Activated T-cell treated with anti-CD3 and anti-CD28 coated beads, Interleukin-2, amount 50 U/mL, for 48 hours (primary cell): ENCODE data around the gene FEM1C.
"Not testable (repeated sequence)": the region's sequence is repeated elsewhere in the genome, so short reads cannot be mapped to it uniquely, and the experiment has no call there.

Experiments used
- DNase-seq, 2 experiments: peaks; one replicate each; pipeline ENCODE4 v3.0.0-alpha.2; 2020

FEM1C gene

DNA sequence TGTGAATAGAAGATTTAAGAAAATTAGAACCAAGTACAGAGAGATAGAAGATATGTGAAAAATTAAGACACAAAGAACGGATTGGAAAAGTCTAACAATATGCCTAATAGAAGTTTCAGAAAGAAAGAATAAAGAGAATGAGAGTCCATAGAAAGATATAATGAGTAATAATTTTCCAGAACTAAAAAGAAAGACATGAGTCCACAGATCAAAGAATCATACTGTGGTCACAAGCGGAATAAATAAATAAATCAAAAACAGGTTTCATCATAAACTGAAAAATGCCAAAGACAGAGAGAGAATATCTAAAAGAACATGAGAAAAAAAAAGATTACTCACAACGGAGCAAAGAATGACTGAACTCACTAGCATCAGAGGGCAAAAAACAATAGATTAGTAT is 32.9 kb downstream of the FEM1C start:
- no peak for DNase-seq

DNA sequence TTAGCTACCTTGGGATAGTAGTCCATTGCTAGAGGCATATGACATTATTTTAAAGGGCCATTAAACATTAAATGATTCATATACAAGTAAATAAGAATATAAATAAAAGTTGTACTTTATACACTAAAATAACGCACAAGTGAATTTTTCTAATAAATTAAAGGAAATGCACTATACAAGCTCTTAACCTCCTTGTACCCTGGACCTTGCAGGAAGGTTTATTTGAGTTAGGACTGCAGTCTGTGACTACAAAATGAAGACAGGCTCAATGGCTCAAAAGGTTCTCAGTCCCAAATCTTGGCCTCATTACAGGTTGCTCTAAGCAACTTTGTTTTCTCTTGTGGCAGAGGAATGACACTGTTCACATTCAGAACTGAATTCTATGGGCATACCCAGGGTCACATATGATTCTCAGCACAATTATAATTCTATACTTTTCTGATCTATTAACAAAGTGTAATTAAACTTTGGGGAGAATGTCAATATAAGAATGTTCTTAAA is 34.4 kb downstream of the FEM1C start:
- DNase-seq: no peak

- no peak for DNase-seq
These were observed 35.0 kb downstream of the FEM1C start for GRCh38 chr5:115509547-115509946.

- no peak for DNase-seq
These were observed 36.9 kb downstream of the FEM1C start for GRCh38 chr5:115507681-115508080.

DNA sequence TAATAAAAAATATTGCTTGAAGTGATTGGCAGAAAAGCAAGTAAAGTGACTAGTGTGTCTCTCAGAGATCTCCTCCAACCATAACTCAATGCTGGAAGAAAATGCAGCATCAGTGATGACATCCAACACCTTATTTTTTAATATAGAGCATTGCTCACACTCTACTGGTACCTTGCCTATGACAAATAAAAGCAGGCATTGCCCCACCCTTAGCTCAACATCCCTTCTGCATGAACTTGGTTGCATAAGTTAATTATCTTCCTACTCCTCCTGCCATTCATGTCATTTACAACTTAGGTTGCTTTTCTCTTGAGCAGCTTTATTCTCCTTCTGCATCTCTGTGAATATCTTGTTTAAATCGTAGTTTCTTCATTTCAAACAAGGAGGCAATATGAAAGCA is 41.2 kb downstream of the FEM1C start:
- no peak for DNase-seq

GRCh38 chr5:115501464-115502210 is 42.9 kb downstream of the FEM1C start:
- DNase-seq: no peak

DNA sequence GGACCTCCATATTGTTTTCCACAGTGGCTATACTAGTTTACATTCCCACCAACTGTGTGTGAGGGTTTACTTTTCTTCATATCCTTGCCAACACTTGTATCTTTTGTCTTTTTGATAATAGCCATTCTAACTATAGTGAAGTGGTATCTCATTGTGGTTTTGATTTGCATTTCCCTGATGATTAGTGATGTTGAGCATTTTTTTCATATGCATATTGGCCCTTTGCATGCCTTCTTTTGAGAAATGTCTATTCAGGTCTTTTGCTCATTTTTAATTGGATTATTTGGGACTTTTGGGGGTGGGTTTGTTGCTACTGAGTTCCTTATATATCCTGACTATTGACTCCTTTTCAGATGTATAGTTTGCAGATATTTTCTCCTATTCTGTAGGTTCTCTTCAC is 44.4 kb downstream of the FEM1C start:
- no peak for DNase-seq

DNA sequence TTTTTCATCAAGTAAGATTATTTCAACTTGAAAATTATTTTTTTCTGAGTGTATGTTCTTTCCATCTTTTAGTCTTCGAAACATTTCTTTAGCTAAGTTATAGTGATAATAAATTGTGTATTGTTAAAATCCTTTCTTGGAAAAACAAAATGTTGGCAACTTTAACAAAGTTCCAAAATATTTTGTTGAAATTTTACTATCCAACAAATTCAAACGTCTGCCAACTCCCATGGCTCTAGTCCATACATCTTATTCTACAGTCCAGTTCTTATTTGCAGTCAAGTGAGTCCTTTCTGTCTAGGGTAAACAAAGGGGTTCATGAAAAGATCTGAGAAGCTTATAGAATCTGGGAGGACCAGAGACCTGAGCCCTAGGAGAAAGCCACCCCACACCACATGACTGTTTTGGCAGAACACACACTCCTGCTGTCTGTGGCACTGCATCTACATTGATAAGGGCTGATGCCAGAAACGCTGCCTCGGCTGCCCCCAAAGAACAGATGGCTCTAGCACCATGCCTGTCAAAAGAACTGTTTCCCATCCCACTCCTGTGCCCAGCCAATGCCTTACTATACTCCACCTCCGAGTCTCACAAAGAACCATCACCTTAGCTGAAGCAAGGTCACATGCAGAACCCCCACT is 47.5 kb downstream of the FEM1C start:
- DNase-seq: no peak

- no peak for DNase-seq
These were observed 49.8 kb downstream of the FEM1C start for GRCh38 chr5:115494570-115495289.

GRCh38 chr5:115490596-115490995 is 54.0 kb downstream of the FEM1C start:
- no peak for DNase-seq

DNA sequence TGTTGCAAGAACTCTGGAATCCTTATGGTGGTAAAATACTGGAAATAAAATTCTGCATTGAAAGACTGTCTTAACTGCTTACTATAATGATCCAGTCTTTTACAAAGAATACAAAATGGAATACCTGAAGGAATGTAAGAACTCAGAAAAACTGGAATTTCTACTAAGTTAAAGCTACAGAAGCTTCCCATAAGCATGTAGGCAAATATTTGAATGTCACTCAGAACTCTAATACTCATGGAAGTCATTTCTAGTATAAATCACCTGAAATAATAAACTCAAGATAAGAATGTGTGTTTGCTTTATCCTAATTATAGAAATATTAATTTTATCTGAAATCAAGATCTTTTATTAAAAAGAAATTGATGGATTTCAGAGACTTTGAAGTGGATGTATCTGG is 54.8 kb downstream of the FEM1C start:
- DNase-seq: no peak

DNA sequence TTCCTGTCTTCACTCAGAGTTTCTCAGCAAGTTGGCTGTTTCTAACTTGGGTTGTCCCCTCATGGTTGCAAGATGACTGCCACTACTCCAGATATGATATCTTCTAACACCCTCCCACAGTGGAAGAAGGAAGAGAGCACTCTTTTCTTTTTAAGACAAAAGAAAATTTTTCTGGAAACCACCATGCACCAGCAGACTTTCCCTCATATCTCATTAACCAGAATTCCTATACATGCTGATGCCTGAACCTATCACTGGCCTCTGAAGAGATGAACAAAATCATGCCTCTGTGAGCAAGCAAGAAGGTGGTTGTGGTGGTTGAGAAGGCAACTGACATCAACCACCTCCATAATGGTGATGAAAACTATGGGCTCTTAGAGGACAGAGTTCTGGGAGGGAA is 56.8 kb downstream of the FEM1C start:
- peak in 1 of 2 experiments; percentile 28 for DNase-seq

DNA sequence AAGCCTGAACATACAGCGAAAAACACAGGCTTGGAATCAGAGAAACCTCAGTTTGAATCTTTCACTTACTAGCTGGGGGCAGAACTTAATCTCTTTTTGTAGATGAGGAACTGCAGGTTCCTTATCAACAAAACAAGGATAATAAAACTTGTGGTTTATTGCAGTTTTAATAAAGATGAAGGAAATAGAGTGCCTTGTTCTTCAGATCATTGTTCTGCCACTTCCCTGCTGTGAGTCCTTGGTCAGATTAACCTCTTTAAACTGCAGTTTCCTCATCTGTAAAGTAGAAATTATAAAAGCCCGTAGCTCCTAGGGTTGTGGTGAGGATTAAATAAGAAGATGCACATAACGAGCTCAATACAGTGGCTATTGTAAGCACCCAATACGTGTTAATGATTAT is 57.4 kb downstream of the FEM1C start:
- no peak for DNase-seq

DNA sequence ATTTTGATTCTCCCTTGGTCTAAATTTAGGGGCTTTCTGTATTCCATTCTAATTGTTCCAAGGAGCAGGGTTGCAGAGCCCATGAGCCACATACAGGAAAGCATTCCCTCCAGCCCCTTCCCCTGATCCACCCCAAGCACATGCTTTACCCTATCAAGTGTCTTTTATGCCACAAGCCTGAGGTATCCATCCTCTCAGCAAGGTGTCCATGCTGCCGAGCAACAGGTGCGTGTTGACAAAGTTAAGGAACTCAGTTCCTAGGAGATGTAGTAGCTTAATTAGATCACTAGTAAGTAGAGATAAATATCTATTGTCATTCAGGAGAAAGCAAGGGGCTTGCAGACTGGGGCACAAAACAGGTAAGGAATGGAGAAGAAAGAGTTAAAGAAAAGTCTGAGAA is 57.8 kb downstream of the FEM1C start:
- DNase-seq: no peak

DNA sequence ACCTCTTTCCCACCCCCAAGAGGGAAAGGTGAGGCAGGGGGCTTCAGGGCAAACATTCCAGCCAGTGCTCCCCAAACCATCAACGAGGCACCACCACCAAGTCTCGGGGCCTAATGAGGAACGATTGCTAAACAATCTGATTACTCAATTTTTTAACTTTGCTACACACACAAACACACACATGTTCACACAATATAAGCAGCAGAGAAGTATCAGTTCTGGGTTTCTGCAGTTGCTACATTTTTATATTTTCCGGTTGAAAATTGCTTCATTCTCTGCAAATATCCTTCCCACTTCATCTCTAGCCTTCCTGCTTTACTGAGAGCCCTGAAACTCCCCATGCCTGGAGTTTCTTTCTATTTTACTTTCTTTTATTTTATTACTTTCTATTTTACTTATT is 60.2 kb downstream of the FEM1C start:
- DNase-seq: no peak

- DNase-seq: no peak
These were observed 63.7 kb downstream of the FEM1C start for GRCh38 chr5:115480900-115481299.

DNA sequence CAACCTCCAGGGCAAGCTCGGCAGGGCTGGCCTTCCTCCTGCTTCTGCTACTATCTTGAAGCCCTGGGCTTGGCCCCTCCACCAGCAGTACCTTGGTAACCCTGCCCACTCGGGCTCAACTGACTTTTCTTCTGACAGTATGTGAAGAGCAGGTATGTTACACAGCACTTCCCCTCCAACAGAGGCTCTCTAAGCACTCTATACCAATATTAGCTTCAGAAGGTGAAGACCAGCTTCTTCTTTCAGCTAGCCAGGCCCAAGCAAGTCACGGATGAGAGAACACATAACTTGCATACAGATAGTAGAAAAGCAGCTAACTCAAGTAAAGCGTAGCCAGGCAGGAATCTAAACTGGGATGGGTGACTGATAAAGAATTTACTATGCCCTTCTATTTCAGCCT is 64.3 kb downstream of the FEM1C start:
- DNase-seq: no peak

DNA sequence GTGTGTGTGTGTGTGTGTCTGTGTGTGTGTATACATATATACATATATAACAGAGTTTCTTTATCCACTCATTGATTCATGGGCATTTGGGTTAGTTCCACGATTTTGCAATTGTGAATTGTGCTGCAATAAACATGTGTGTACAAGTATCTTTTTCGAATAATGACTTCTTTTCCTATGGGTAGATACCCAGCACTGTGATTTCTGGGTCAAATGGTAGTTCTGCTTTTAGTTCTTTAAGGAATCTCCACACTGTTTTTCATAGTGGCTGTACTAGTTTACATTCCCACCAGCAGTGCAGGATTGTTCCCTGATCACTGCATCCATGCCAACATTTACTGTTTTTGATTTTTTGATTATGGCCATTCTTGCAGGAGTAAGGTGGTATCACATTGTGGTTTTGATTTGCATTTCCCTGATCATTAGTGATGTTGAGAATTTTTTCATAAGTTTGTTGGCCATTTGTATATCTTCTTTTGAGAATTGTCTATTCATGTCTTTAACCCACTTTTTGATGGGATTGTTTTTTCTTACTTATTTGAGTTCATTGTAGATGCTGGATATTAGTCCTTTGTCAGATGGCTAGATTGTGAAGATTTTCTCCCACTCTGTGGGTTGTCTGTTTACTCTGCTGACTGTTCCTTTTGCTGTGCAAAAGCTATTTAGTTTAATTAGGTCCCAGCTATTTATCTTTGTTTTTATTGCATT is 65.3 kb downstream of the FEM1C start:
- not testable (repeated sequence) for DNase-seq

DNA sequence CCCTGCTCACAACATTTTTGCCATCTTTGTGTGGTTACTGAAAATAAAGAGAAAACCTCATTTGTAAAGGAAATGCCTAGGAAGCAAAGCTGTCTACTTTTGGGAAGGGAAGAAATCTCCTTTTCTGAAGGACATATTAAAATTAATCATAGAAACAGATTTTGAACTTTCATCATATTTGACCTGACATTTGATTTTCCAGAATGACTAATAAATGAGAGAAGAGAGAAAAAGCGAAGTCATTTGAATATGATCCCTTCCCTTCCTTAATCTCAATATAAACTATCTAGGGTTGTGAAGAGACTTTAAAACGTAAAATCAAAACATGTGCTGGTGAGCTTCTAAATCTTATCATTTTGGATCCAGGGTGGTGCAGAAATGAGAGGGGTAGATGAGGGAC is 66.3 kb downstream of the FEM1C start:
- no peak for DNase-seq

DNA sequence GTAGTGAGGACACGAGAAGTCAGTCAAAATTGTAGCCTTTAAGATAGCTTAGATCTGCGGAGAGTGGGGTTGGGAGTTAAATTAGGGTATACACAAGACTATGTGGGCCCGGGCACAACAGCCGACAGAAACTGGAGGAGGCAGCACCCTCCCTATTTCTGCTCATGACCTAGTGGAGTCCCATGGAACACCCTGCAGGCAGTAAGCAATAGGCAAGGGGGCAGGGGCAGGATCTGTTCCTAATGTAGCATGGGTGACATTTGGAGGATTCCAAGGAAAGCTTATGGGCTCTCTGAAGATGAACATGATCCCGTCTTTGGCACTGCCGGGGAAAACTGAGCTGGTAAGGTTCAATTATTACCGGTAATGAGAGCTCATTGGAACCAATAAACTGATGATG is 67.0 kb downstream of the FEM1C start:
- DNase-seq: no peak

DNA sequence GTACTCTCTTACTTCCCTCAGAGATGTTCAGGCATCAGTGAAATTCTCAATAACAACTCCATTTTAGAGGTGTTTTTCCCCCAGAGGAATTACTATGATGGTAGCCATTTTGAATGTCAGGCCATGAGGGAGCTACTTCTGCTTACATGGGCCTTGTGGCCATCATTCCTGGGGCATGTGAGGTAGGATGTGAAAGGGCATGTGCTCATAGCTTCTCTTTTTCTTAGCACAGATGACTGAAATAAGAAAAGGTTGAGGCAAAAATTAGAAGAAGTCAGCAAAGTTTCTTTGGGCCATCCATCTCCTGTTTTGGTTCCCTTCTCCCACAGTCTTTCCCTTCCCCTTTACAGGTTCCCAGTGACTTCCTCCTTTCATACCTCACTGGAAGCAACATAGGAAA is 68.8 kb downstream of the FEM1C start:
- no peak for DNase-seq

DNA sequence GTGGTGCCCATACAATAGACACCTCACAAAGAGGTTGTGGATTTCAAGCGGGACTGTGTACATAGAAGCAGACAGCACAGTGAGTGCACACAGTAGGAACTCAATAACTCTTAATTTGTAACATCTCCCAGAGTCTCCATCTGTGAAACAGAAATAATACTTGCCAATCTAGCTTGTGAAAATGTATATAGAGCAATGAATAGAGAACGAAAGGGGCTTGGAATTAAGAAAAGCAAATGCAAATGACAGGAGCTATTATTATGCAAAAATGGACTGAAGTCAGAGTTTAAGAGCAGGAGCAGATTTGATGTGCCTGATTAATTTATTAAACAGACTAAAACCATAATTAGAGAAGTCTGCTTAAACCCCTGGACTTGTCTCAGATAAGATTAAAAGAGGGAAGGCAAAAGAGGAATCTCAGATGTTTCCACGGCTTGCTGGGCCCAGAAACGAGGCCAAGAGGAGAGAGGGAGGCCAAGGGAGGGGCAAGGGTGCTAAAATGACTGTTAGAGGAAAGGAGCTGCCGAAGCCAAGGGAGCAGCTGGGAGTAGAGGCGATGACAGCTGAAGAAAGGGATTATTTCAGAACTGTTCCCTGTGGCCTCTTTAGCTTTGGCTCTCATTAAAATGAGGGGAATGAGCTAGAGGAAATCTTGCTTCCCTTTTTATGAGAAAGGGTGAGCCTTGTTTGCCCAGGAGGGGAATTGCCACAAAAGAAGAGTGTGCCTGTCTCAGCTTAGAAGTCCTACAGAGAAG is 72.1 kb downstream of the FEM1C start:
- DNase-seq: no peak
